Neuronal stem cell (in vitro differentiated cells): ENCODE data around the gene TGM6. TPM values are rescaled to one million over a fixed set of nuclear protein-coding genes. Genes with fewer than 3 reads are reported as not detected.

Experiments
- DNase-seq: peaks from one replicate; pipeline ENCODE4 v3.0.0-alpha.2; 2013; ENCODE audit warnings: low spot score
- H2AFZ ChIP-seq: one replicate; pipeline ENCODE4 v1.6.1; 2013; ENCODE audit warnings: mild to moderate bottlenecking, low read length, inconsistent platforms
- H2AK5ac ChIP-seq: 2 replicates; pipeline ENCODE4 v1.6.1; 2013; ENCODE audit warnings: low read depth, mild to moderate bottlenecking, inconsistent platforms, low read length, moderate library complexity, mixed read lengths
- H2BK120ac ChIP-seq: 2 replicates; pipeline ENCODE4 v1.6.1; 2013; ENCODE audit warnings: low read depth, mild to moderate bottlenecking, inconsistent platforms, low read length, moderate library complexity, mixed read lengths
- H2BK12ac ChIP-seq: one replicate; pipeline ENCODE4 v1.6.1; 2013; ENCODE audit warnings: low read length, inconsistent platforms
- H2BK15ac ChIP-seq: 2 replicates; pipeline ENCODE4 v1.6.1; 2013; ENCODE audit warnings: mild to moderate bottlenecking, low read length, inconsistent platforms, mixed read lengths
- H2BK5ac ChIP-seq: one replicate; pipeline ENCODE4 v1.6.1; 2013; ENCODE audit warnings: inconsistent platforms, mild to moderate bottlenecking, low read length, moderate library complexity
- H3K14ac ChIP-seq: one replicate; pipeline ENCODE4 v1.6.1; 2013; ENCODE audit warnings: low read length, inconsistent platforms
- H3K18ac ChIP-seq: 2 replicates; pipeline ENCODE4 v1.6.1; 2013; ENCODE audit warnings: low read length, inconsistent platforms
- H3K23ac ChIP-seq: 2 replicates; pipeline ENCODE4 v1.6.1; 2013; ENCODE audit warnings: low read depth, mild to moderate bottlenecking, mixed read lengths, low read length, inconsistent platforms; ENCODE audit not compliant: poor library complexity
- H3K27ac ChIP-seq: replicated peaks from 3 replicates; pipeline ENCODE4 v1.5.1; 2013; ENCODE audit warnings: low read length, inconsistent platforms
- H3K27me3 ChIP-seq, 3 experiments: 2 replicates each; pipeline ENCODE4 v1.6.1; 2013; ENCODE audit warnings: low read length in 3 of 3, mild to moderate bottlenecking in 2 of 3, inconsistent platforms in 1 of 3, low read depth in 1 of 3, mixed read lengths in 1 of 3, moderate library complexity in 1 of 3; ENCODE audit not compliant: control insufficient read depth in 3 of 3, insufficient read depth in 3 of 3
- H3K36me3 ChIP-seq, 2 donors: replicated peaks in 1 of 2; 2 replicates each; pipeline ENCODE4 v1.6.1; 2013; ENCODE audit warnings: low read length in 2 of 2; ENCODE audit not compliant: control insufficient read depth in 2 of 2, insufficient read depth in 2 of 2
- H3K4ac ChIP-seq: 2 replicates; pipeline ENCODE4 v1.6.1; 2013; ENCODE audit warnings: inconsistent platforms, mild to moderate bottlenecking, low read length, moderate library complexity
- H3K4me1 ChIP-seq, 2 donors: 1 replicate in 1 of 2; 2 replicates in 1 of 2; pipeline ENCODE4 v1.6.1; 2013; ENCODE audit warnings: low read length in 2 of 2, low read depth in 1 of 2; ENCODE audit not compliant: control insufficient read depth in 2 of 2, insufficient read depth in 1 of 2
- H3K4me2 ChIP-seq: one replicate; pipeline ENCODE4 v1.6.1; 2013; ENCODE audit warnings: mild to moderate bottlenecking, low read length, inconsistent platforms; ENCODE audit not compliant: insufficient read depth, poor library complexity, severe bottlenecking
- H3K4me3 ChIP-seq, 2 donors: 2 replicates each; pipeline ENCODE4 v1.5.1; 2013; ENCODE audit warnings: low read length in 2 of 2, mild to moderate bottlenecking in 2 of 2, inconsistent platforms in 1 of 2, moderate library complexity in 1 of 2
- H3K79me1 ChIP-seq: one replicate; pipeline ENCODE4 v1.6.1; 2013; ENCODE audit warnings: low read depth, mild to moderate bottlenecking, inconsistent platforms, low read length, moderate library complexity
- H3K9ac ChIP-seq: one replicate; pipeline ENCODE4 v1.6.1; 2013; ENCODE audit warnings: mild to moderate bottlenecking, low read depth, low read length, inconsistent platforms; ENCODE audit not compliant: poor library complexity
- H3K9me3 ChIP-seq, 2 donors: replicated peaks in 1 of 2; 2 replicates each; pipeline versions ENCODE3 to v1.6.1; 2013; ENCODE audit warnings: low read length in 2 of 2, mild to moderate bottlenecking in 2 of 2, inconsistent platforms in 1 of 2, low read depth in 1 of 2, mixed read lengths in 1 of 2, moderate library complexity in 1 of 2; ENCODE audit not compliant: control insufficient read depth in 2 of 2, insufficient read depth in 1 of 2
- H4K8ac ChIP-seq: one replicate; pipeline ENCODE4 v1.6.1; 2013; ENCODE audit warnings: low read depth, mild to moderate bottlenecking, inconsistent platforms, low read length, moderate library complexity
- H4K91ac ChIP-seq: one replicate; pipeline ENCODE4 v1.6.1; 2013; ENCODE audit warnings: low read length, low read depth, mild to moderate bottlenecking, inconsistent platforms; ENCODE audit not compliant: poor library complexity
- WGBS, 2 donors: extraction: QIAGEN DNeasy Blood & Tissue Kit; methylation state at CpG; one replicate each; pipeline ENCODE4 v1.1.7; 2013; ENCODE audit warnings: missing lambda C conversion rate in 2 of 2, mixed read lengths in 1 of 2; ENCODE audit not compliant: insufficient read length in 2 of 2, insufficient replicate concordance in 1 of 2; ENCODE audit errors: extremely low coverage in 2 of 2; 5-methylcytosine and 5-hydroxymethylcytosine counted together
- small RNA-seq: library from polyadenylated mRNA; stranded (forward); fragments of <200 nt; extraction: miRNeasy Mini kit (QIAGEN cat#:217004); gene quantifications from one replicate; pipeline ENCODE3, GENCODE V24; 2013; ENCODE audit not compliant: insufficient read depth

TGM6 gene

GRCh38 chr20:2476742-2477615 lies 96.3 kb downstream of the TGM6 start:
- Histone ChIP-seq H3K4me3 (no peak overlapping the region), H2BK120ac (no peak overlapping the region), H2BK15ac (no peak overlapping the region), H2BK5ac (no peak overlapping the region), H3K18ac (no peak overlapping the region), H3K4me1 (no peaks in the 10 kb centered on the region), H4K8ac (no peak overlapping the region), H4K91ac (no peak overlapping the region), H3K27ac (no peak overlapping the region), H3K27me3 (no peaks in the 10 kb centered on the region), H3K36me3 (peaks cover 0 to 11% of the 10 kb centered on the region in 2 donors), H2BK12ac (no peak overlapping the region), H3K9ac (no peak overlapping the region), H3K9me3 (no peaks in the 10 kb centered on the region), H3K79me1 (no peaks in the 10 kb centered on the region), H2AK5ac (no peak overlapping the region), H2AFZ (no peak overlapping the region), H3K4me2 (no peak overlapping the region), H3K14ac (no peak overlapping the region), H3K23ac (no peak overlapping the region), H3K4ac (no peak overlapping the region)
- no peak for DNase-seq
- no CpG with 5 or more reads among the region's 5 CpGs for WGBS, 2 donors

- Histone ChIP-seq H2AFZ (no peak overlapping the region), H3K23ac (no peak overlapping the region), H3K4me1 (no peaks in the 10 kb centered on the region), H3K14ac (no peak overlapping the region), H2BK15ac (no peak overlapping the region), H2BK120ac (no peak overlapping the region), H3K27ac (no peak overlapping the region), H3K4ac (no peak overlapping the region), H3K9ac (no peak overlapping the region), H2AK5ac (no peak overlapping the region), H3K36me3 (peaks cover 14 to 45% of the 10 kb centered on the region in 2 donors), H3K79me1 (no peaks in the 10 kb centered on the region), H4K8ac (no peak overlapping the region), H2BK12ac (no peak overlapping the region), H4K91ac (no peak overlapping the region), H3K4me2 (no peak overlapping the region), H3K4me3 (no peak overlapping the region), H3K9me3 (no peaks in the 10 kb centered on the region), H3K27me3 (no peaks in the 10 kb centered on the region), H2BK5ac (no peak overlapping the region), H3K18ac (no peak overlapping the region)
- DNase-seq = no peak
- WGBS, 2 donors = no CpG with 5 or more reads among the region's 2 CpGs
These were observed 99.7 kb downstream of the TGM6 start for GRCh38 chr20:2480381-2480780.

Small RNA genes lying within 50 kb of the gene (small RNA-seq; reads per million reads assigned to genes)
- not detected for gene RF00019
